IMR-90 (cell line): ENCODE data around the gene SLC26A3.

Experiments
- BHLHE40 ChIP-seq: fragments of 150-350 bp; IDR thresholded peaks from 2 replicates; pipeline ENCODE4 v1.6.1; 2016; ENCODE audit warnings: mild to moderate bottlenecking, low read depth, low read length
- POLR2A ChIP-seq: IDR thresholded peaks from 2 replicates; pipeline ENCODE4 v1.6.1; 2012; ENCODE audit warnings: mild to moderate bottlenecking, low read depth, low read length
- TF ChIP-seq, protein P1 (sequence below): conservative IDR thresholded peaks from 2 replicates; pipeline ENCODE4 v1.5.1; 2012; ENCODE audit warnings: mild to moderate bottlenecking, low read depth, low read length, improper control_type of control experiment
- TF ChIP-seq, protein P2 (sequence below): fragments of 150-350 bp; IDR thresholded peaks from 2 replicates; pipeline ENCODE4 v1.6.1; 2017; ENCODE audit warnings: mild to moderate bottlenecking, antibody characterized with exemption, low read length, low read depth

DNA sequence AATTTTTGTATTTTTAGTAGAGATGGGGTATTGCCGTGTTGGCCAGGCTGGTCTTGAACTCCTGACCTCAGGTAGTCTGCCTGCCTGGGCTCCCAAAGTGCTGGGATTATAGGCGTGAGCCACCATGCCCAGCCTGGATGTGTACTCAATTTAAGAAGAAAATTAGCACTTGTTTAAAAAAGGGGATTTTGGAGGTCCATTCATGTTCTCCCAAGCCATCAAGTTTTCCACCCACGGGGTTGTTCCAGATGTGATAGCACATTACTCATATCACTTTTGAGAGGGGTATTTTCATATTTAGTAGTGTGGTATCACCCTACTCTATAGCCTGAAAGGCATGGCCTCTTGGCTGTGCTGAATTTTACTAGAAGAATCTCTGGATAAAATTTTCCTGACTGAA, 10.5 kb upstream of the SLC26A3 start:
- no peak for TF ChIP-seq POLR2A
- TF ChIP-seq BHLHE40: no peak
- TF ChIP-seq, protein P1, sequence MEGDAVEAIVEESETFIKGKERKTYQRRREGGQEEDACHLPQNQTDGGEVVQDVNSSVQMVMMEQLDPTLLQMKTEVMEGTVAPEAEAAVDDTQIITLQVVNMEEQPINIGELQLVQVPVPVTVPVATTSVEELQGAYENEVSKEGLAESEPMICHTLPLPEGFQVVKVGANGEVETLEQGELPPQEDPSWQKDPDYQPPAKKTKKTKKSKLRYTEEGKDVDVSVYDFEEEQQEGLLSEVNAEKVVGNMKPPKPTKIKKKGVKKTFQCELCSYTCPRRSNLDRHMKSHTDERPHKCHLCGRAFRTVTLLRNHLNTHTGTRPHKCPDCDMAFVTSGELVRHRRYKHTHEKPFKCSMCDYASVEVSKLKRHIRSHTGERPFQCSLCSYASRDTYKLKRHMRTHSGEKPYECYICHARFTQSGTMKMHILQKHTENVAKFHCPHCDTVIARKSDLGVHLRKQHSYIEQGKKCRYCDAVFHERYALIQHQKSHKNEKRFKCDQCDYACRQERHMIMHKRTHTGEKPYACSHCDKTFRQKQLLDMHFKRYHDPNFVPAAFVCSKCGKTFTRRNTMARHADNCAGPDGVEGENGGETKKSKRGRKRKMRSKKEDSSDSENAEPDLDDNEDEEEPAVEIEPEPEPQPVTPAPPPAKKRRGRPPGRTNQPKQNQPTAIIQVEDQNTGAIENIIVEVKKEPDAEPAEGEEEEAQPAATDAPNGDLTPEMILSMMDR: no peak
- TF ChIP-seq, protein P2, sequence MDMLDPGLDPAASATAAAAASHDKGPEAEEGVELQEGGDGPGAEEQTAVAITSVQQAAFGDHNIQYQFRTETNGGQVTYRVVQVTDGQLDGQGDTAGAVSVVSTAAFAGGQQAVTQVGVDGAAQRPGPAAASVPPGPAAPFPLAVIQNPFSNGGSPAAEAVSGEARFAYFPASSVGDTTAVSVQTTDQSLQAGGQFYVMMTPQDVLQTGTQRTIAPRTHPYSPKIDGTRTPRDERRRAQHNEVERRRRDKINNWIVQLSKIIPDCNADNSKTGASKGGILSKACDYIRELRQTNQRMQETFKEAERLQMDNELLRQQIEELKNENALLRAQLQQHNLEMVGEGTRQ: no peak
